Fibroblast of lung (primary cell): ENCODE results near the gene BABAM2. TPM values are rescaled to one million over a fixed set of nuclear protein-coding genes. Genes with fewer than 3 reads are reported as not detected.

ENCODE experiments used
- DNase-seq, 2 donors: peaks; one replicate each; pipeline versions ENCODE4 v3.0.0 to v3.0.0-alpha.2; 2010; ENCODE audit warnings: low read depth in 2 of 2
- H2AFZ ChIP-seq: 2 replicates; pipeline ENCODE4 v1.5.1; 2012; ENCODE audit warnings: low read length, control low read depth, inconsistent platforms
- H3K27ac ChIP-seq: 2 replicates; pipeline ENCODE4 v1.5.1; 2011; ENCODE audit warnings: low read length, control low read depth; ENCODE audit not compliant: insufficient read depth
- H3K27me3 ChIP-seq: 2 replicates; pipeline ENCODE4 v1.5.1; 2011; ENCODE audit warnings: mild to moderate bottlenecking, low read length; ENCODE audit not compliant: control insufficient read depth, insufficient read depth
- H3K36me3 ChIP-seq: 2 replicates; pipeline ENCODE4 v1.5.1; 2011; ENCODE audit warnings: low read length; ENCODE audit not compliant: control insufficient read depth, insufficient read depth
- H3K4me1 ChIP-seq: 2 replicates; pipeline ENCODE4 v1.5.1; 2011; ENCODE audit warnings: low read length; ENCODE audit not compliant: control insufficient read depth, insufficient read depth; ENCODE audit errors: extremely low read depth
- H3K4me2 ChIP-seq: 2 replicates; pipeline ENCODE4 v1.5.1; 2011; ENCODE audit warnings: low read length, control low read depth; ENCODE audit not compliant: insufficient read depth; ENCODE audit errors: extremely low read depth
- H3K4me3 ChIP-seq, 4 experiments: fragments of 200-600 bp in 1 of 4; sonication (generic) in 1 of 4; replicated peaks in 1 of 4; 2 replicates each; pipeline ENCODE4 v1.5.1; 2011 to 2016; ENCODE audit warnings: low read length in 4 of 4, low read depth in 3 of 4, mild to moderate bottlenecking in 3 of 4, control low read depth in 2 of 4, inconsistent platforms in 1 of 4, mixed read lengths in 1 of 4; ENCODE audit not compliant: insufficient read depth in 1 of 4; ENCODE audit errors: control extremely low read depth in 1 of 4
- H3K79me2 ChIP-seq: 2 replicates; pipeline ENCODE4 v1.5.1; 2012; ENCODE audit warnings: mild to moderate bottlenecking, low read length, inconsistent platforms; ENCODE audit not compliant: control insufficient read depth, insufficient read depth
- H3K9ac ChIP-seq: 2 replicates; pipeline ENCODE4 v1.5.1; 2011; ENCODE audit warnings: mild to moderate bottlenecking, low read length, control low read depth; ENCODE audit not compliant: insufficient read depth
- H3K9me3 ChIP-seq: 2 replicates; pipeline ENCODE4 v1.5.1; 2012; ENCODE audit warnings: low read depth, low read length; ENCODE audit not compliant: control insufficient read depth, insufficient read depth
- H4K20me1 ChIP-seq: 2 replicates; pipeline ENCODE4 v1.5.1; 2011; ENCODE audit warnings: low read length; ENCODE audit not compliant: control insufficient read depth, insufficient read depth; ENCODE audit errors: extremely low read depth
- EZH2 ChIP-seq: IDR thresholded peaks from 2 replicates; pipeline ENCODE4 v1.5.1; 2012; ENCODE audit warnings: low read length, control low read depth, mild to moderate bottlenecking; ENCODE audit errors: missing control alignments
- polyA plus RNA-seq, 2 donors: library from polyadenylated mRNA; depleted of rRNA in 1 of 2; stranded (reverse) in 1 of 2; unstranded in 1 of 2; fragments of >200 nt; gene quantifications; 2 replicates each; pipeline ENCODE4 v1.2.1, GENCODE V29; 2011 to 2012; ENCODE audit warnings: missing spikeins in 1 of 2
- total RNA-seq: library from RNA; depleted of rRNA; stranded (reverse); fragments of >200 nt; gene quantifications from 2 replicates; pipeline ENCODE4 v1.2.1, GENCODE V29; 2014
- TF ChIP-seq, protein P1 (sequence below), 2 donors: IDR thresholded peaks in 1 of 2; conservative IDR thresholded peaks in 1 of 2; 1 replicate in 1 of 2; 2 replicates in 1 of 2; pipeline ENCODE4 v1.5.1; 2011 to 2012; ENCODE audit warnings: low read length in 2 of 2, control low read depth in 1 of 2, inconsistent platforms in 1 of 2, low read depth in 1 of 2, mild to moderate bottlenecking in 1 of 2

BABAM2 gene
- total and polyA plus RNA-seq, 2 donors (not counting 1 experiment from before 2014, with no cell fraction given) = 25.6 to 33.4 TPM

DNA sequence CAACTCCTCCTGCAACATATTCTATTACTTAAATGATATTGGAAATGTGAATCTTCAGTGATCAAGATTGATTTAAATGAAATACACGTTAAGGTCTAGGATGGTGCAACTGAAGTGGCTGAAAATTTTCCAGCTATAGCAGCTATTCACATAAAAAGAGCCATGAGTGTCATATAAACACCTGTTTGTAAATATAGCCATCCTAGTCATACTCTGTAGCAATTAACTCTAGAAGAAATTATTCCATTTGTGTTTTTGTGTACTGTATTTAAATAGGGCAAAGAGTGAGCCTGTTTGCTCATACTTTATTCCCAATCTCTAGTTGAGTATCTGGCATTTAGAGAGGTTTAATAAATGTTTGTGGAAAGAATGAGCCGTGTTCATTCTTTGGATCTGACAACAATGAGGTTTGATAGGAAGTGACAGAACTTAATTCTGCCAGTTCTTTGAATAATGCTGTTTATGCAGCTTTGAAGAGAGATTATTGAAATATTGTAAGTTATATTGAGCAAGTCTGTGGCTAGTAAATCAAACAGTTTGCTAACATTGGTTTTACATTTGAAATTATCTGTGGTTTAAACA lies 49.7 kb downstream of the BABAM2 start:
- Histone ChIP-seq H3K36me3 (no peaks in the 10 kb centered on the region), H3K4me2 (no peak overlapping the region), H3K4me1 (no peaks in the 10 kb centered on the region), H3K79me2 (no peaks in the 10 kb centered on the region), H2AFZ (no peak overlapping the region), H3K27ac (no peak overlapping the region), H3K9ac (no peak overlapping the region), H3K27me3 (no peaks in the 10 kb centered on the region), H3K9me3 (no peaks in the 10 kb centered on the region), H3K4me3 (no peak overlapping the region), H4K20me1 (no peaks in the 10 kb centered on the region)
- DNase-seq = no peak
- TF ChIP-seq, protein P1, sequence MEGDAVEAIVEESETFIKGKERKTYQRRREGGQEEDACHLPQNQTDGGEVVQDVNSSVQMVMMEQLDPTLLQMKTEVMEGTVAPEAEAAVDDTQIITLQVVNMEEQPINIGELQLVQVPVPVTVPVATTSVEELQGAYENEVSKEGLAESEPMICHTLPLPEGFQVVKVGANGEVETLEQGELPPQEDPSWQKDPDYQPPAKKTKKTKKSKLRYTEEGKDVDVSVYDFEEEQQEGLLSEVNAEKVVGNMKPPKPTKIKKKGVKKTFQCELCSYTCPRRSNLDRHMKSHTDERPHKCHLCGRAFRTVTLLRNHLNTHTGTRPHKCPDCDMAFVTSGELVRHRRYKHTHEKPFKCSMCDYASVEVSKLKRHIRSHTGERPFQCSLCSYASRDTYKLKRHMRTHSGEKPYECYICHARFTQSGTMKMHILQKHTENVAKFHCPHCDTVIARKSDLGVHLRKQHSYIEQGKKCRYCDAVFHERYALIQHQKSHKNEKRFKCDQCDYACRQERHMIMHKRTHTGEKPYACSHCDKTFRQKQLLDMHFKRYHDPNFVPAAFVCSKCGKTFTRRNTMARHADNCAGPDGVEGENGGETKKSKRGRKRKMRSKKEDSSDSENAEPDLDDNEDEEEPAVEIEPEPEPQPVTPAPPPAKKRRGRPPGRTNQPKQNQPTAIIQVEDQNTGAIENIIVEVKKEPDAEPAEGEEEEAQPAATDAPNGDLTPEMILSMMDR (conservative IDR thresholded peaks at IDR 0.05 in 1 of 2, IDR thresholded peaks at IDR 0.05 in 1 of 2; ENCODE audit: low read depth in 1 of 2, low read length in 2 of 2) = no peak
- no peak for TF ChIP-seq EZH2

DNA sequence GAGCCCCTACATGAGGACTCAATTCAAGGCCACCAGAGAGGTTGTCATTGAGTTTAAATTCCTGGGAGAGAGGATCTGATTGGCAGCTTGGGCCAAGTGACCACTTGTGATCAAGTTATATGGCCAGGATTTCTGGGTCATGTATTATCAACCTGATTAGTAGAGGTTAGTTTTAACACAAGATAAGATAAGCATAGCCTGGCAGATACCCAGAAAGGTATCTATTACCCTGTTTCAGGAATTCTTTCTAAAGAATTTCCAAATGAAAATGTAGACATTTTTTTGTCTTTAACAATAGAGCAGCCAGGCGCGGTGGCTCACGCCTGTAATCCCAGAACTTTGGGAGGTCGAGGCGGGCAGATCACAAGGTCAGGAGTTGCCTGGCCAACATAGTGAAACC lies 50.5 kb downstream of the BABAM2 start:
- no peak for TF ChIP-seq EZH2
- TF ChIP-seq, protein P1 (conservative IDR thresholded peaks at IDR 0.05 in 1 of 2, IDR thresholded peaks at IDR 0.05 in 1 of 2; ENCODE audit: low read depth in 1 of 2, low read length in 2 of 2) = no peak
- no peak for DNase-seq
- no peaks in the 10 kb centered on the region for H3K79me2 ChIP-seq
- H2AFZ ChIP-seq = no peak overlapping the region
- no peaks in the 10 kb centered on the region for H3K36me3 ChIP-seq
- H3K4me2 ChIP-seq = no peak overlapping the region
- H3K4me3 ChIP-seq = no peak overlapping the region
- no peak overlapping the region for H3K27ac ChIP-seq
- no peak overlapping the region for H3K9ac ChIP-seq
- H3K9me3 ChIP-seq = no peaks in the 10 kb centered on the region
- no peaks in the 10 kb centered on the region for H3K27me3 ChIP-seq
- no peaks in the 10 kb centered on the region for H3K4me1 ChIP-seq
- no peaks in the 10 kb centered on the region for H4K20me1 ChIP-seq

DNA sequence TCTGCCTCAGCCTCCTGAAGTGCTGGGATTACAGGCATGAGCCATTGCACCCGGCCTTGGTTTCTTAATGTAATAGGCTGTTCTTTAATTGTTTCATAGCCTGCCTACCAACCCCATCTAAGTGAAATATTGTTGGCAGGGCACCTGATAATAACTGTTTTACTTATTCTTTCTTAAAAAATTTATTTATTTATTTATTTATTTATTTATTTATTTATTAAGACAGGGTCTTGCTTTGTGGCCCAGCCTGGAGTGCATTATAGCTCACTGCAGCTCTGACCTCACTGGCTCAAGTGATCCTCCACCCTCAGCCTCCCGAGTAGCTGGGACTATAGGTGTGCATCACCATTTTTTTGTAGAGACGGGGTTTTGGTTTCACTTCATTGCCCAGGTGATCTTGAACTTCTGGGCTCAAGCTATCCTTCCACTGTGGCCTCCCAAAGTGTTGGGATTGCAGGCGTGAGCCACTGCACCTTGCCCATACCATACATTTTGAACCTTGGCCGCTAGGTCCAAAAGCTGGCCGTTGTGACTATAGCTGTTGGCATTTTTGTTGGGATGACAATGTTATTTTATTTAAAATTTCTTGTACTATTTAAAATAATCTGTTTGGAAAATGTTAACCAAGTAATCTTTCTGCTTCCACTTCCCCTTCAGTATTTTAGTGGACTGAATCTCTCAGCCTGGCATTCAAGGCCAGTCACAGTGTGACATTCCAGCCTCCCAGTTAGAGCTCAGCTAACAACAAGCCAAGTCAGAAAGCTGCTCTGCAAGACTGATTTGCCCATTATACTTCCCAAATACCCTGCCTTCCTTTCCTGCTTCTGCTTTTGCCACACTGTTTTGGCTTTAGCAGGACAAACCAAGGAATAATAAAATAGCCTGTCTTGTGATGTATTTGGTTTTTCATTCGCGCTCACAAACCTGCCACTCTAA lies 52.4 kb downstream of the BABAM2 start:
- no peaks in the 10 kb centered on the region for H4K20me1 ChIP-seq
- no peak overlapping the region for H2AFZ ChIP-seq
- TF ChIP-seq, protein P1 (conservative IDR thresholded peaks at IDR 0.05 in 1 of 2, IDR thresholded peaks at IDR 0.05 in 1 of 2; ENCODE audit: low read depth in 1 of 2, low read length in 2 of 2) = no peak
- TF ChIP-seq EZH2 = no peak
- no peak overlapping the region for H3K4me2 ChIP-seq
- no peak overlapping the region for H3K27ac ChIP-seq
- no peaks in the 10 kb centered on the region for H3K36me3 ChIP-seq
- H3K27me3 ChIP-seq = no peaks in the 10 kb centered on the region
- H3K4me1 ChIP-seq = no peaks in the 10 kb centered on the region
- no peak for DNase-seq
- H3K4me3 ChIP-seq = no peak overlapping the region
- no peaks in the 10 kb centered on the region for H3K9me3 ChIP-seq
- no peak overlapping the region for H3K9ac ChIP-seq
- no peaks in the 10 kb centered on the region for H3K79me2 ChIP-seq
